Rectal smooth muscle tissue (tissue), 1 donor: Measurements from ENCODE around the gene SIPA1L3.

Source experiments
- H3K27ac ChIP-seq: one replicate; pipeline ENCODE4 v1.7.0; 2013; ENCODE audit warnings: low read depth, low read length, inconsistent platforms
- H3K27me3 ChIP-seq: one replicate; pipeline ENCODE4 v1.7.0; 2013; ENCODE audit warnings: low read length; ENCODE audit not compliant: control insufficient read depth, insufficient read depth
- H3K36me3 ChIP-seq: one replicate; pipeline ENCODE4 v1.7.0; 2013; ENCODE audit warnings: low read length; ENCODE audit not compliant: control insufficient read depth, insufficient read depth
- H3K4me1 ChIP-seq: one replicate; pipeline ENCODE4 v1.7.0; 2013; ENCODE audit warnings: low read length; ENCODE audit not compliant: control insufficient read depth, insufficient read depth
- H3K4me3 ChIP-seq: one replicate; pipeline ENCODE4 v1.7.0; 2013; ENCODE audit warnings: low read length
- H3K9ac ChIP-seq: one replicate; pipeline ENCODE4 v1.7.0; 2013; ENCODE audit warnings: low read length

Gene SIPA1L3

DNA sequence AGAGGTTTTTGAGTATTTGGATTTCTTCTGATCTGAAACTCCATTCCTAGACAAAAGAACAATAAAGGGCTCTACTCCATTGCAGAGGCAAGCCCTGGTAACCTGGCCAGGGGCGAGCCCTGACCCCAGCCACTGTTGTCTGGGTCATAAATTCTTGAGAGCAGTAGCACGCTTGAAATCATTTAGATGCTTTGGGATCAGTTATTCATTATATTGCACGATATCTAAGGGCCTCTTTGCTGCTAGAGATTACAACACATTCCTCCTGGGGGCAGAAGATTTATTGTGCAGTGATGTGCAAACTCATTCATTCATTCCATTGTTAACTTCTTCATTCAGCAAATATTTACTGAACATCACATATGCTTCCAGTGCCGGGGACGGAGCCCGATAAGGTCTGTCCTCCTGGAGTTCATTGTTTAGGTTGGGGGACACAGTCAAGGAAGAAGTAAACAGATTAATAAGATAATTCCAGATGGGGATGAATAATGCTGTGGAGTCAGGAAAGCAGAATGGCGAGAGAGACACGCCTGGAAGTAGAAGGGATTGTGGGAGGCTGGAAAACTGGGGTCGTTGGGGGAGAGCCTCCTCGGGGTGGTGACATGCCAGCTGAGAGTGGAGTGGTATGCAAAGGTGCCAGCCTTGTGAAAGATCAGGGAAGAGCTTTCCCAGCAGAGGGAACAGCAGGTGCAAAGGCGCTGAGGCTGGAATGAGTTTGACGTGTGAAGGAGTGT is 34.9 kb downstream of the SIPA1L3 start:
- H3K27me3 ChIP-seq, result no peaks in the 10 kb centered on the region
- no peaks in the 10 kb centered on the region for H3K4me1 ChIP-seq
- H3K36me3 ChIP-seq, result no peaks in the 10 kb centered on the region
- no peak overlapping the region for H3K9ac ChIP-seq
- H3K27ac ChIP-seq, result no peak overlapping the region
- H3K4me3 ChIP-seq, result no peak overlapping the region

DNA sequence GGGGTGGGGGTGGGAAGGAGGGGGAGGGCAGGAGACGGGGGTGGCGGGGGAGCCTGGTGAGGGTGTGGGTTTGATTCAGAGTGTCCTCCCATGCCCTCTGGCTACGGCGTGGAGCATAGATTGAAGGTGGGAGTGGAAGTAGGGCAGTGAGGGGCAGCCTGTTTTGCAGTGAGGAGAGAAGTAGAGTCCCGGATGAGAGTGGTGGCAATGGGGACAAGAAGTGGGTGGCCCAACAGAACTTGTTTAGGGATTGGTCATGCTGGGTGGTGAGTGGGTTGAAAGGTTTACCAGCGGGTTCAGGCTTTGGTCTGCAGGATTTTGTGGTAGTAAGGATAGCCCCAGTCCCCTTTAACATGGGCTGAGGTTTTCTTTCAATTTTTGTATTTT is 35.5 kb downstream of the SIPA1L3 start:
- Histone ChIP-seq H3K9ac (no peak overlapping the region), H3K27me3 (no peaks in the 10 kb centered on the region), H3K27ac (no peak overlapping the region), H3K36me3 (no peaks in the 10 kb centered on the region), H3K4me3 (no peak overlapping the region), H3K4me1 (no peaks in the 10 kb centered on the region)

DNA sequence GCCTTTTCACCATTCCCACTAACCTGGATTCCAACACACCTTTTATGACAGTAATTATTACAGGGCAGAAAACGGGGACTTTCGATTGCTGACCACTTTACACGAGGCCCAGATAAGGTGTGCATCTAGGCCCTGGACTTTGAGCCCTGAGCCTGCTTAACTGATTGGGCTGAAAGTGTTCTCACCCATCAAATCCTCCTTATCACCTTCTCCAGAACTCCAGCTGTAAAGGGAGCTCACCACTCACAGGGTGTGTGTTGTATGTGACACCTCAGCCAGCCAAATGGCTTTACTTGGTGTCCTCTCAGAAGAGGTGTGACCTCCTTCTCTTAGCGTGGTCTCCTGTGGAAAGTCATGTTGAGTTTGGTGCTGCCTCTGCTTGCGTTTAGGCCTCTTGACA is 36.5 kb downstream of the SIPA1L3 start:
- no peaks in the 10 kb centered on the region for H3K4me1 ChIP-seq
- no peaks in the 10 kb centered on the region for H3K27me3 ChIP-seq
- H3K36me3 ChIP-seq, result no peaks in the 10 kb centered on the region
- H3K4me3 ChIP-seq, result no peak overlapping the region
- H3K27ac ChIP-seq, result no peak overlapping the region
- no peak overlapping the region for H3K9ac ChIP-seq

DNA sequence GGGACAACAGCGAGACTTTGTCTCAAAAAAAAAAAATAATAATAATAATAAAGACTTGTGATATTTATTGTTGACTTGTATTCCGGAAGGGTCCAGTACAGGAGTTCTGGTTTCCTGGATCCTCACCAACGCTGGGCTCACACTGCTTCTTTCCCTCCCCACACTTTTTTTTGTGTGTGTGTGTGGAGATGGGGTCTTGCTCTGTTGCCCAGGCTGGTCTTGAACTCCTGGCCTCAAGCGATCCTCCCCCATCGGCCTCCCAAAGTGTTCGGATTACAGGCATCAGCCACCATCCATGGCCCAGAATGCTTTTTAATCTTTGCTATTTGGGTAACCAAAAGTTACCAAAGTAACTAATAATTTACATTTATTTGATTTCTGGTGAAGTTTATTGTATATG is 39.1 kb downstream of the SIPA1L3 start:
- H3K4me3 ChIP-seq, result no peak overlapping the region
- no peaks in the 10 kb centered on the region for H3K36me3 ChIP-seq
- no peak overlapping the region for H3K9ac ChIP-seq
- H3K4me1 ChIP-seq, result no peaks in the 10 kb centered on the region
- H3K27ac ChIP-seq, result no peak overlapping the region
- H3K27me3 ChIP-seq, result no peaks in the 10 kb centered on the region

DNA sequence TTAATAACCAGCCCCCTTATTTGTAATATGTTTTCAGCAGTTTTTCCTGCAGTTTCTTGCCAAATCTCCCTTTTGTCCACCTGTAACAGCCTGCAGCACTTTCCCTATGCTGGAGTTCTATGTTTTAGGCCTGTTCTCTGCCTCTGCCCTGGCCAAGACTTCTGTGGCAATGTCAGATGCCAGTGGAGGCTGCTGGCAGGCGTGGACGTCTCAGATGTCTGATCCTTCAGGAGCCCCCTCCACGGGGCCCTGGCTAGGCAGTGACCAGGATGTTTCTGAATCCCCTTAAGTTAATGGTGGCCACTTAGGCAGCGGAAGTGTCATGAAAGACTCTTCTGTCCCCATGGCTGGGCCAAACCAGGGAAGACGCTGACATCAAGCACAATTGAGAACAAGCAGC is 40.8 kb downstream of the SIPA1L3 start:
- H3K4me1 ChIP-seq, result no peaks in the 10 kb centered on the region
- H3K27me3 ChIP-seq, result no peaks in the 10 kb centered on the region
- H3K36me3 ChIP-seq, result no peaks in the 10 kb centered on the region
- H3K4me3 ChIP-seq, result no peak overlapping the region
- H3K9ac ChIP-seq, result no peak overlapping the region
- no peak overlapping the region for H3K27ac ChIP-seq

DNA sequence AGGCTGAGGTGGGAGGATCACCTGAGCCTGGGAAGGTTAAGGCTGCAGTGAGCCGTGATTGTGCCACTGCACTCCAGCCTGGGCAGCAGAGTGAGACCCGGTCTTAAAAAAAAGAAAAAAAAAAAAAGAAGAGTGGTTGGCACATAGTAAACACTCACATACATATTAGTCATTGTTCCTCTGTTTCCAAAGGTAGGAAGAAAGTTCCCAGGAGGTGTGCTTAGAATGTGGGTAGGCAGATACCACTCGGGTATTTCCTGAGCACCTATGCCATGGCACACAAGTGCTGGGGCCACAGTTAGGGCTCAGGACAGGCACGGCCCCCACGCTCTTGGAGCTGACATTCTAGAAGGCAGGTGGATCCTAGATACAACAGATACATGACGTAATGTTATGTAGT is 41.4 kb downstream of the SIPA1L3 start:
- H3K36me3 ChIP-seq, result no peaks in the 10 kb centered on the region
- H3K9ac ChIP-seq, result no peak overlapping the region
- H3K27ac ChIP-seq, result no peak overlapping the region
- no peak overlapping the region for H3K4me3 ChIP-seq
- no peaks in the 10 kb centered on the region for H3K4me1 ChIP-seq
- H3K27me3 ChIP-seq, result no peaks in the 10 kb centered on the region

DNA sequence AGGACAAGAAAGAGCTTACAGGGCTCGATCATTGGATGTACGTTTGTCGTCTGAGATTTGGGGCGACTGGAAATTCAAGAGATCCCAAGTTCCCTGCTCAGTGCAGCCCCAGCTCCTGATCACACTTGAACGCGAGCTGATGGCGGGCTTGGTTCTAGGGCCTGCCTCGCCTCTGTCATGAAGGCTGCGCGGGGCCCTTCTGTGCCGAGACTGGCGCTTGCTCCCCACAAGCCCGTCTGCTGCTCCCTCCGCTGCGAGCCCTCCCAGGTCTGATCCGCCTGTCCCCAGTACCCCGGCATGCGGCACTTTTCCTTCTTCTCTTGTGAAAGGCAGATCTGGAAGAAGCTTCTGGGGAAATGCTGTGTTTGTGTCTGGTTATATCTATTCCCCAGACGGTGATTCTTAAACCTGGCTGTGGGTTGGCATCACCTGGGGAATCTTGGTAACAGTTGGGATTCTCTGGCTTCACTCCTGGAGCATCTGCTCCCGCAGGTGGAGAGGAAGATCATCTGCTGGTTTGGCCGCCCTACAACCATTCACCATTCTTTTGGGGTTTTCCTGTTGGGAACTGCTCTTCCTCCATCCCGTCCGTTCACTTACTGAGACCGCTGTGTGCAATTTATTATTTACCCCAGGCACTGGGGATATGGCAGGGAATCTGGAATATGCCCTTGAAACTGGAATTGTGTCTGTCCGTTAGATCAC is 43.6 kb downstream of the SIPA1L3 start:
- Histone ChIP-seq H3K4me1 (no peaks in the 10 kb centered on the region), H3K27me3 (no peaks in the 10 kb centered on the region), H3K36me3 (no peaks in the 10 kb centered on the region), H3K9ac (no peak overlapping the region), H3K4me3 (no peak overlapping the region), H3K27ac (no peak overlapping the region)

DNA sequence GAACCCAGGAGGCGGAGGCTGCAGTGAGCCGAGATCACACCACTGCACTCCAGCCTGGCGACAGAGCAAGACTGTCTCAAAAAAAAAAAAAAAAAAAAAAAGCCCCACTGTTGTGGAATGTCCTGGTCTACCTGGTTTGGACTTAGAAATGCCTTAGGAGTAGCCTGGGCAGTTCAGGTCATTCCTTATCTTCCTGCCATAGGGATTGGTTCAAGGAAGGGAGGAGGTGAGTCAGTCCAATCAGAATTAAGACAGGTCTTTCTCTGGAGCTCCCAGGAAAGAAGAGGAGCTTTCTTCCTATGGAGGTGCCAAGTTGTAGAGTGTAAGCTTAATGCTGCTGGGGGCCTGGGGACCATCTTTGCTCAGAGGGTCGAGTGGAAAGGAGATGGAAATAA is 44.8 kb downstream of the SIPA1L3 start:
- no peak overlapping the region for H3K9ac ChIP-seq
- no peaks in the 10 kb centered on the region for H3K36me3 ChIP-seq
- no peak overlapping the region for H3K27ac ChIP-seq
- no peaks in the 10 kb centered on the region for H3K4me1 ChIP-seq
- H3K4me3 ChIP-seq, result no peak overlapping the region
- H3K27me3 ChIP-seq, result no peaks in the 10 kb centered on the region

DNA sequence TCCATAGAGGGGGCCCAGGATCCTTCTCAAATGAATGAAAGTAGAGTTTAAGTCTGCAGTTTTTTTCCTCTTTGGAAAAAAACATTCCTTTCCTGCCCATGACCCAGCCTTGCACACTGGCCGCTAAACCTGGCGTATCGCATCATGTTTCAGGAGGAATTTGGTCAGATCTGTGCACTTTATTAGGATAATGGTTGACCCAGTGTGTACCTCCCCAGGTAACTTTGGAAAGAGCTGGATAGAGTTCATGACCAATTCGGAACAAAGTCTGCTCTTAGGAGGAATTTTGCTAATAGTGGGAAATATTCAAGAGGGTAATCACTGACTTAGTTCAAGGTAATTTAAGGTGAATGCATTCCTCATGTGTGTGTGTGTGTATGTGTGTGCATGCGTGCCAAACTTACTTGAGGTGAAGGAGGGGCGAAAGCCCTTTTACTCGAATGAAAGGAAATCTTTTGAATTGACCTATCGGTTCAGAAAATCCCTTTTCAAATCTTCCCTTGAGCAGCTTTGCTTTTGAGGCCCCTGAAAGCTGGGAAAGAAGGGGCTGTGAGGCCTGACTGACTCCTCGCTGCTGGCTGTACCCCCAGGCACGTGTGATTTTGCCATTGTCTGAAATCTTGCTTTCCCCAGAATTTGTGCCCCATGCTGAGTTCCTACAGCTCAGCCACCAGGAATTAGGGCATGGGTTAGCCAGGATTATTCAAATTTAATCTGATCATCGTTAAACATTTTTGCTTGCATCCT is 46.3 kb downstream of the SIPA1L3 start:
- no peak overlapping the region for H3K9ac ChIP-seq
- no peaks in the 10 kb centered on the region for H3K27me3 ChIP-seq
- H3K4me3 ChIP-seq, result no peak overlapping the region
- no peaks in the 10 kb centered on the region for H3K4me1 ChIP-seq
- H3K27ac ChIP-seq, result no peak overlapping the region
- H3K36me3 ChIP-seq, result no peaks in the 10 kb centered on the region

DNA sequence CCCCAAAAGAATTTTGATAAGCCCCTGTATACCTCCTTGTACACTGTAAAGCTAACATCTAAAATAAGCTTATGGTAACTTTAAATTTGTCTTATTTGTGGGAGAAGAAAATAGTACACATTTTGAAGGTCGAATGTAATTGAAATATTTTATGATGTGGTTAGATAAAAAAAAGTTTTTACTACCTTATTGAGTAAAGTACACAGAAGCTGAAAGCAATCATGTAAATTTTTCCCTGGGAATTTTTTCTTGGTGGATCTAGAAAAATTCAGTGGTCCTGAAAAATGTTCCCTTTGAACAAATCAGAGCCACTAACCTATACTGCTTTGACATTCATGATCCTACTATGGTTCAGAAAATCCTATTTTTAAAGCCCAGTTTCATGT is 46.9 kb downstream of the SIPA1L3 start:
- Histone ChIP-seq H3K27ac (no peak overlapping the region), H3K9ac (no peak overlapping the region), H3K4me3 (no peak overlapping the region), H3K27me3 (no peaks in the 10 kb centered on the region), H3K36me3 (no peaks in the 10 kb centered on the region), H3K4me1 (no peaks in the 10 kb centered on the region)

DNA sequence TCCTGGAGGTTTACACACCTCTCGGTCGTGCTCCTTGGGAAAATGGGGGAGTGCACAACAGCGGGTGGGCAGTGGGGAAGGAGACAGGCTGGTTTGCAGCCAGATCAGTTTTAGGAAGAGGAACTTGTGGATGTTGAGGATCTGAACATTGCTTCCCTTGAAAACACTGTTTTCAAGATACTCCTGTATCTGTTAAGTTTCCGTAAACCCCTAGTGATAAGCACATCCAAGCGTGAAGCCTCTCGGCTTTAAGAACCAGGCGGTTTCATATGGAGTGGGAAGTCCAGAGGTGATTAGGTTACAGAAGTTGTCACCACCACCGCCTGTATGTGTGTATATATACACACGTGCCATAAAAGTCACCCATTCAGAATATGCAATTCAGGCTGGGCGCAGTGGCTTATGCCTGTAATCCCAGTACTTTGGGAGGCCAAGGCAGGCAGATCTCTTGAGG is 47.4 kb downstream of the SIPA1L3 start:
- Histone ChIP-seq H3K9ac (no peak overlapping the region), H3K4me1 (no peaks in the 10 kb centered on the region), H3K27me3 (no peaks in the 10 kb centered on the region), H3K4me3 (no peak overlapping the region), H3K36me3 (no peaks in the 10 kb centered on the region), H3K27ac (no peak overlapping the region)

DNA sequence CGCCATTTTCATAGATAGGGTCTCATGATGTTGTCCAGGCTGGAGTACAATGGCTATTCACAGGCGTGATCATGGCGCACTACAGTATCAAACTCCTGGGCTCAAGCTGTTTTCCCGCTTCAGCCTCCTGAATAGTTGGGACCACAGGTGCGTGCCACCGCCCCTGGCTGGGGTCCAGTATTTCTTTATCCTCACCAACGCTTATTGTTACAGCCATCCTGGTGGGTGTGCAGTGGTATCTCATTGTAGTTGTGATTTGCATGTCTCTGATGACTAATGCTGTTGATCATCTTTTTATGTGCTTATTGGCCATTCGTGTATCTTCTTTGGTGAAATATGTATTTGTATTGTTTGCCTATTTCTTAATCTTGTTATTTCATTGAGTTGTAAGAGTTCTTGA is 49.0 kb downstream of the SIPA1L3 start:
- Histone ChIP-seq H3K27me3 (no peaks in the 10 kb centered on the region), H3K9ac (no peak overlapping the region), H3K27ac (no peak overlapping the region), H3K36me3 (no peaks in the 10 kb centered on the region), H3K4me3 (no peak overlapping the region), H3K4me1 (no peaks in the 10 kb centered on the region)
